Neuronal stem cell (in vitro differentiated cells): ENCODE results near the gene EPHA6.
"Not testable (repeated sequence)": the region's sequence is repeated elsewhere in the genome, so short reads cannot be mapped to it uniquely, and the experiment has no call there.

Source experiments
- DNase-seq: peaks from one replicate; pipeline ENCODE4 v3.0.0-alpha.2; 2013; ENCODE audit warnings: low spot score
- H2AFZ ChIP-seq: one replicate; pipeline ENCODE4 v1.6.1; 2013; ENCODE audit warnings: mild to moderate bottlenecking, low read length, inconsistent platforms
- H2AK5ac ChIP-seq: 2 replicates; pipeline ENCODE4 v1.6.1; 2013; ENCODE audit warnings: low read depth, mild to moderate bottlenecking, inconsistent platforms, low read length, moderate library complexity, mixed read lengths
- H2BK120ac ChIP-seq: 2 replicates; pipeline ENCODE4 v1.6.1; 2013; ENCODE audit warnings: low read depth, mild to moderate bottlenecking, inconsistent platforms, low read length, moderate library complexity, mixed read lengths
- H2BK12ac ChIP-seq: one replicate; pipeline ENCODE4 v1.6.1; 2013; ENCODE audit warnings: low read length, inconsistent platforms
- H2BK15ac ChIP-seq: 2 replicates; pipeline ENCODE4 v1.6.1; 2013; ENCODE audit warnings: mild to moderate bottlenecking, low read length, inconsistent platforms, mixed read lengths
- H2BK5ac ChIP-seq: one replicate; pipeline ENCODE4 v1.6.1; 2013; ENCODE audit warnings: inconsistent platforms, mild to moderate bottlenecking, low read length, moderate library complexity
- H3K14ac ChIP-seq: one replicate; pipeline ENCODE4 v1.6.1; 2013; ENCODE audit warnings: low read length, inconsistent platforms
- H3K18ac ChIP-seq: 2 replicates; pipeline ENCODE4 v1.6.1; 2013; ENCODE audit warnings: low read length, inconsistent platforms
- H3K23ac ChIP-seq: 2 replicates; pipeline ENCODE4 v1.6.1; 2013; ENCODE audit warnings: low read depth, mild to moderate bottlenecking, mixed read lengths, low read length, inconsistent platforms; ENCODE audit not compliant: poor library complexity
- H3K27ac ChIP-seq: replicated peaks from 3 replicates; pipeline ENCODE4 v1.5.1; 2013; ENCODE audit warnings: low read length, inconsistent platforms
- H3K27me3 ChIP-seq, 3 experiments: 2 replicates each; pipeline ENCODE4 v1.6.1; 2013; ENCODE audit warnings: low read length in 3 of 3, mild to moderate bottlenecking in 2 of 3, inconsistent platforms in 1 of 3, low read depth in 1 of 3, mixed read lengths in 1 of 3, moderate library complexity in 1 of 3; ENCODE audit not compliant: control insufficient read depth in 3 of 3, insufficient read depth in 3 of 3
- H3K36me3 ChIP-seq, 2 donors: replicated peaks in 1 of 2; 2 replicates each; pipeline ENCODE4 v1.6.1; 2013; ENCODE audit warnings: low read length in 2 of 2; ENCODE audit not compliant: control insufficient read depth in 2 of 2, insufficient read depth in 2 of 2
- H3K4ac ChIP-seq: 2 replicates; pipeline ENCODE4 v1.6.1; 2013; ENCODE audit warnings: inconsistent platforms, mild to moderate bottlenecking, low read length, moderate library complexity
- H3K4me1 ChIP-seq, 2 donors: 1 replicate in 1 of 2; 2 replicates in 1 of 2; pipeline ENCODE4 v1.6.1; 2013; ENCODE audit warnings: low read length in 2 of 2, low read depth in 1 of 2; ENCODE audit not compliant: control insufficient read depth in 2 of 2, insufficient read depth in 1 of 2
- H3K4me2 ChIP-seq: one replicate; pipeline ENCODE4 v1.6.1; 2013; ENCODE audit warnings: mild to moderate bottlenecking, low read length, inconsistent platforms; ENCODE audit not compliant: insufficient read depth, poor library complexity, severe bottlenecking
- H3K4me3 ChIP-seq, 2 donors: 2 replicates each; pipeline ENCODE4 v1.5.1; 2013; ENCODE audit warnings: low read length in 2 of 2, mild to moderate bottlenecking in 2 of 2, inconsistent platforms in 1 of 2, moderate library complexity in 1 of 2
- H3K79me1 ChIP-seq: one replicate; pipeline ENCODE4 v1.6.1; 2013; ENCODE audit warnings: low read depth, mild to moderate bottlenecking, inconsistent platforms, low read length, moderate library complexity
- H3K9ac ChIP-seq: one replicate; pipeline ENCODE4 v1.6.1; 2013; ENCODE audit warnings: mild to moderate bottlenecking, low read depth, low read length, inconsistent platforms; ENCODE audit not compliant: poor library complexity
- H3K9me3 ChIP-seq, 2 donors: replicated peaks in 1 of 2; 2 replicates each; pipeline versions ENCODE3 to v1.6.1; 2013; ENCODE audit warnings: low read length in 2 of 2, mild to moderate bottlenecking in 2 of 2, inconsistent platforms in 1 of 2, low read depth in 1 of 2, mixed read lengths in 1 of 2, moderate library complexity in 1 of 2; ENCODE audit not compliant: control insufficient read depth in 2 of 2, insufficient read depth in 1 of 2
- H4K8ac ChIP-seq: one replicate; pipeline ENCODE4 v1.6.1; 2013; ENCODE audit warnings: low read depth, mild to moderate bottlenecking, inconsistent platforms, low read length, moderate library complexity
- H4K91ac ChIP-seq: one replicate; pipeline ENCODE4 v1.6.1; 2013; ENCODE audit warnings: low read length, low read depth, mild to moderate bottlenecking, inconsistent platforms; ENCODE audit not compliant: poor library complexity
- WGBS, 2 donors: extraction: QIAGEN DNeasy Blood & Tissue Kit; methylation state at CpG; one replicate each; pipeline ENCODE4 v1.1.7; 2013; ENCODE audit warnings: missing lambda C conversion rate in 2 of 2, mixed read lengths in 1 of 2; ENCODE audit not compliant: insufficient read length in 2 of 2, insufficient replicate concordance in 1 of 2; ENCODE audit errors: extremely low coverage in 2 of 2; 5-methylcytosine and 5-hydroxymethylcytosine counted together

The EPHA6 gene

DNA sequence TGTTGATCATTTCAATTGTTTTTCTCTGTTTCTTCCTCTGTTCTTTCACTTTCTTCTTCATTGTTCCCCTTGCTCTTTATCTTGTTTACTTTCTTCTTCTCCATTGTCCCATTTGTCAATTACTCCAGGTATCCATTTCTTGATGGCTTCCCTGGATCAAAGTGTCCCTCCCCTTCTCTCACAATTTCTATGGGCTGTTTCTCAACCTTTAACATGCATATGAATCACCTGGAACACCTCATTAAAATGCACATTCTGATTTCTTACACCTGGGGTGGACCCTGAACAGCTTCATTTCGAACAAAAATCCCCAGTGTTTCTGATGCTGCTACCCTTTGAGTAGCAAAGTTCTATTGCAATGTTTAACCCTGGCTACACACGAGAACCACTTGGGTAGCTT, 454.8 kb downstream of the EPHA6 start:
- Histone ChIP-seq H3K4ac (no peak overlapping the region), H4K8ac (no peak overlapping the region), H3K9me3 (no peaks in the 10 kb centered on the region), H4K91ac (no peak overlapping the region), H3K36me3 (no peaks in the 10 kb centered on the region), H2AK5ac (no peak overlapping the region), H3K9ac (no peak overlapping the region), H3K23ac (no peak overlapping the region), H2BK5ac (no peak overlapping the region), H3K4me1 (no peaks in the 10 kb centered on the region), H3K27ac (no peak overlapping the region), H2AFZ (no peak overlapping the region), H3K79me1 (no peaks in the 10 kb centered on the region), H2BK12ac (no peak overlapping the region), H3K4me3 (no peak overlapping the region), H3K27me3 (no peaks in the 10 kb centered on the region), H2BK15ac (no peak overlapping the region), H2BK120ac (no peak overlapping the region), H3K4me2 (no peak overlapping the region), H3K18ac (no peak overlapping the region), H3K14ac (no peak overlapping the region)
- no peak for DNase-seq
- WGBS, 2 donors: no CpG with 5 or more reads among the region's 2 CpGs

DNA sequence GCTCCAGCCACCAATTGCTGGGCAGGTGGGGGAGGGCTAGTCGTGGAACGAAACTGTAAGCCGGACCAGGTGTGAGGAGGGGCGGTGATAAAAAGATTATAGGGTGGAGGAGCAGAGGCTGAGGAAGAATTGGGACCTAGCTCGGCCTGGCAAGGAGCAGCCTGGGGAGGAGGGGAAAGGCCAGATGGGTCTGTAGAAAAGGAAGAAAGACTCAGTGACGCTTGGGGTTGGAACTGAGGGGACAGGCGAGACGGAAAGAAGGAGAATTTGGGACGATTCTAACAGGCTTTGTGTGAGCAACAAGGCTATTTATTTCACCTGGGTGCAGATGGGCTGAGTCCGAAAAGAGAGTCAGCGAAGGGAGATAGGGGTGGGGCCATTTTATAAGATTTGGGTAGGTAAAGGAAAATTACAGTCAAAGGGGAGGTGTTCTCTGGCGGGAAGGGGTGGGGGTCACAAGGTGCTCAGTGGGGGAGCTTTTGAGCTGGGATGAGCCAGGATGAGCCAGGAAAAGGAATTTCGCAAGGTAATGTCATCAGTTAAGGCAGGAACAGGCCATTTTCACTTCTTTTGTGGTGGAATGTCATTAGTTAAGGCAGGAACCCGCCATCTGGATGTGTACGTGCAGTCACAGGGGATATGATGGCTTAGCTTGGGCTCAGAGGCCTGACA, 462.6 kb downstream of the EPHA6 start:
- DNase-seq, H3K18ac ChIP-seq, H2AFZ ChIP-seq, H3K27me3 ChIP-seq, H3K79me1 ChIP-seq, H3K4me3 ChIP-seq, H3K27ac ChIP-seq, H2BK120ac ChIP-seq, H3K4me1 ChIP-seq, H3K9me3 ChIP-seq, H3K4ac ChIP-seq, H3K36me3 ChIP-seq, H2BK5ac ChIP-seq, H3K14ac ChIP-seq, H2AK5ac ChIP-seq, H3K9ac ChIP-seq, H4K91ac ChIP-seq, H2BK15ac ChIP-seq, H4K8ac ChIP-seq, H2BK12ac ChIP-seq, H3K23ac ChIP-seq, H3K4me2 ChIP-seq: not testable (repeated sequence)
- no CpG with 5 or more reads among the region's 15 CpGs for WGBS, 2 donors

DNA sequence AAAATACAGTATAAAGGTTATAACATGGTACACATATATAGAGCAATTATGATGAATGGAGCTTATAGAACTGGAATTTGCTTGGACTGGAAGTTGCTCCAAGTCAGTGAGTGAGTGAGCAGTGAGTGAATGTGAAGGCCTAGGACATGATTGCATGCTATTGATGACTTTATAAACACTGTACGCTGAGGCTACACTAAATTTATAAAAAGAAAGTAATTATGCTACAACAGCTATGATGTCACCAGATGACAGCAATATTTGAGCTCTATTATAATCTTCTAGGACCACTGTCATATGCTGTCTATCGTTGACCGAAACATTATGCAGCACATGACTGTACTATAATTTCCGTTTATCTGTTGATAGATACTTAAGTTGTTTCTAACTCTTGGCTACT, 463.3 kb downstream of the EPHA6 start:
- Histone ChIP-seq H3K27ac (no peak overlapping the region), H3K18ac (no peak overlapping the region), H2BK120ac (no peak overlapping the region), H3K4ac (no peak overlapping the region), H2AK5ac (no peak overlapping the region), H3K14ac (no peak overlapping the region), H2AFZ (no peak overlapping the region), H3K36me3 (no peaks in the 10 kb centered on the region), H3K27me3 (no peaks in the 10 kb centered on the region), H2BK12ac (no peak overlapping the region), H3K79me1 (no peaks in the 10 kb centered on the region), H3K9me3 (no peaks in the 10 kb centered on the region), H3K4me1 (no peaks in the 10 kb centered on the region), H3K9ac (no peak overlapping the region), H2BK15ac (no peak overlapping the region), H2BK5ac (no peak overlapping the region), H3K23ac (no peak overlapping the region), H4K8ac (no peak overlapping the region), H3K4me2 (no peak overlapping the region), H4K91ac (no peak overlapping the region), H3K4me3 (no peak overlapping the region)
- DNase-seq: no peak
- WGBS, 2 donors: no CpG with 5 or more reads among the region's 4 CpGs

DNA sequence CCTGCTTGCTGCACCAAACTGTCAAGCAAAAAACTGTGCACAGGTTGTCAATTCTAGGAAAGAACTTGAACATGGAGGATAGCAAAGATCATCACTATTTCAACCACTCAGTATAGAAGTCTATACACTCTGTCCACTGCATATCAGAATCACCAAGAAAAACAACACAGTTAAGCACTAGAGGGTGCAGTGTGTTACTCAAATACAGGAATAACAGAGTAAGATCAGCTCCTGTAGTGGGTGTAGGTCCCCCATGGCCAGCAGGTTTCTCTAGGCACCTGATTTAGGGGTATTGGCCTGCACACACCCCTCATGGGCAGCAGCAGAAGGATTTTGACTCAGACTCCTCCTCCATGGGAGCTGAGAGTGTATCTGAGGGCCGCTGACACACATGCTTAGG, 464.1 kb downstream of the EPHA6 start:
- H4K8ac ChIP-seq: no peak overlapping the region
- H3K4me1 ChIP-seq: no peaks in the 10 kb centered on the region
- H3K27ac ChIP-seq: no peak overlapping the region
- no peak overlapping the region for H2AK5ac ChIP-seq
- H3K14ac ChIP-seq: no peak overlapping the region
- H2BK5ac ChIP-seq: no peak overlapping the region
- H2AFZ ChIP-seq: no peak overlapping the region
- no peak overlapping the region for H3K9ac ChIP-seq
- H3K4me2 ChIP-seq: no peak overlapping the region
- H2BK12ac ChIP-seq: no peak overlapping the region
- H3K9me3 ChIP-seq: no peaks in the 10 kb centered on the region
- no peak overlapping the region for H4K91ac ChIP-seq
- no peak overlapping the region for H3K4ac ChIP-seq
- no peaks in the 10 kb centered on the region for H3K36me3 ChIP-seq
- no peaks in the 10 kb centered on the region for H3K27me3 ChIP-seq
- no peak overlapping the region for H3K4me3 ChIP-seq
- no peak overlapping the region for H3K23ac ChIP-seq
- WGBS, 2 donors: no CpG with 5 or more reads among the region's 1 CpG
- no peak for DNase-seq
- peak overlapping the region; percentile 57 for H3K18ac ChIP-seq
- no peak overlapping the region for H2BK120ac ChIP-seq
- no peak overlapping the region for H2BK15ac ChIP-seq
- H3K79me1 ChIP-seq: no peaks in the 10 kb centered on the region
